ENCODE data around the gene CD9. TPM values are rescaled to one million over a fixed set of nuclear protein-coding genes. Genes with fewer than 3 reads are reported as not detected.

Gene CD9
- total and polyA plus RNA-seq, 2 of the 8 experiments (the other 6 are each of a cell fraction or from before 2014, with no cell fraction given), result 168 to 319 TPM

GRCh38 chr12:6212086-6212485, 11.9 kb downstream of the CD9 start (continued):
- TF ChIP-seq SIN3A (conservative IDR thresholded peaks at IDR 0.05 in 1 of 2, IDR thresholded peaks at IDR 0.05 in 1 of 2; ENCODE audit: low read depth in 1 of 2, low read length in 2 of 2) (no peak), ATF2 (IDR thresholded peaks at IDR 0.05; ENCODE audit: low read length) (no peak), BRCA1 (IDR thresholded peaks at IDR 0.05; ENCODE audit: low read depth, low read length) (no peak), KDM4A (IDR thresholded peaks at IDR 0.05; ENCODE audit: low read depth, low read length, severe bottlenecking) (no peak), TBP (IDR thresholded peaks at IDR 0.05; ENCODE audit: low read depth, low read length) (no peak), HDAC6 (IDR thresholded peaks at IDR 0.05; ENCODE audit: low read depth, low read length) (no peak), JUND (IDR thresholded peaks at IDR 0.05; ENCODE audit: low read length) (no peak)

All from H1 (cell line).